Astrocyte of the hippocampus (primary cell): ENCODE measurements around the gene THAP7.
A peak's percentile ranks its signal among the peaks of the same experiment; 100 is the strongest.
"Not testable (repeated sequence)": the region's sequence is repeated elsewhere in the genome, so short reads cannot be mapped to it uniquely, and the experiment has no call there.

Experiments used
- DNase-seq: peaks from one replicate; pipeline ENCODE4 v3.0.0; 2011; ENCODE audit warnings: low read depth, low spot score

THAP7 gene

GRCh38 chr22:21001601-21002325 lies at the start of gene THAP7:
Gene THAP7, minus strand, starts transcription at chr22:21002118. Its CDS starts 207 bp downstream, at chr22:21001911.
- peak; percentile 98 for DNase-seq

- no peak for DNase-seq
Observed at GRCh38 chr22:21051145-21051830, 49.4 kb upstream of the THAP7 start.

GRCh38 chr22:21048965-21049364 lies 47.0 kb upstream of the THAP7 start:
- not testable (repeated sequence) for DNase-seq

GRCh38 chr22:21048448-21048847 lies 46.5 kb upstream of the THAP7 start:
- not testable (repeated sequence) for DNase-seq

- DNase-seq = no peak
Observed at GRCh38 chr22:21047730-21048129, 45.8 kb upstream of the THAP7 start.

- DNase-seq = no peak
Observed at GRCh38 chr22:21047035-21047661, 45.2 kb upstream of the THAP7 start.

GRCh38 chr22:21045585-21046294 lies 43.8 kb upstream of the THAP7 start, which contains the start of gene LRRC74B:
Gene LRRC74B, plus strand, starts transcription at chr22:21045946. Its CDS starts 41 bp downstream, at chr22:21045987.
- peak; percentile 98 for DNase-seq

- DNase-seq = peak; percentile 69
Observed at GRCh38 chr22:21044931-21045584, 43.1 kb upstream of the THAP7 start.

- no peak for DNase-seq
Observed at GRCh38 chr22:21043860-21044535, 42.1 kb upstream of the THAP7 start.

GRCh38 chr22:21042978-21043859 lies 41.3 kb upstream of the THAP7 start:
- no peak for DNase-seq

- no peak for DNase-seq
Observed at GRCh38 chr22:21041937-21042336, 40.0 kb upstream of the THAP7 start.

- not testable (repeated sequence) for DNase-seq
Observed at GRCh38 chr22:21039158-21039557, 37.2 kb upstream of the THAP7 start.

- DNase-seq = peak; percentile 26
Observed at GRCh38 chr22:21038405-21038804, 36.5 kb upstream of the THAP7 start.

- no peak for DNase-seq
Observed at GRCh38 chr22:21034989-21035388, 33.1 kb upstream of the THAP7 start.

GRCh38 chr22:21033895-21034294 lies 32.0 kb upstream of the THAP7 start:
- no peak for DNase-seq

- no peak for DNase-seq
Observed at GRCh38 chr22:21032868-21033688, 31.2 kb upstream of the THAP7 start.

GRCh38 chr22:21032037-21032867 lies 30.3 kb upstream of the THAP7 start, which contains the start of gene SLC7A4:
Gene SLC7A4, minus strand, starts transcription at chr22:21032561. Its CDS starts 749 bp downstream, at chr22:21031812.
- DNase-seq = no peak

- DNase-seq = no peak
Observed at GRCh38 chr22:21031545-21032036, 29.7 kb upstream of the THAP7 start.
